Measurements from ENCODE around the gene TMEM17.

Gene TMEM17

DNA sequence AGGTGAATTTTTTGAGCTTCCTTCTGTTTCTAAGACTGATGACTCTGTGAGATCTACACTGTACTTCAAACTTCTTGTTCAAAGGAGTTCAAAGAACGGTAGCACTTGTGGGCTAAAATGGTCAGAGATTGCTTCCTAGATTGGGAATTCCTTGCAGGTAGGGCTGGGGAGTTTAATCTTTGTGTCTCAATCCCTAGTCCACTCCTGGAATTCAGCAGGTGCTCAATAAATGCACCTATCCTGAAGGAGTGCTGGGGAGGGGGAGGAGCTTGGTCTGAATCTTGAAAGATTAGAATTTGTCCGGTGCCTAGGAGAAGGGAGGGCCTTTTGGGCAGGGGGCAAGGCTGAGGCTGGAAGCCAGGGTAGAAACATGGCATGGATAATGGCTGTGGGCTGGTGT lies 34.6 kb downstream of the TMEM17 start:
- no peaks in the 10 kb centered on the region for H3K27me3 ChIP-seq (replicated peaks)
- no peak for TF ChIP-seq CTCF (IDR thresholded peaks at IDR 0.05; ENCODE audit: low read depth, low read length, missing control alignments)
- H3K27ac ChIP-seq: no peak overlapping the region
- in situ Hi-C loops (cut with HindIII; ENCODE audit: low pct_ligation_motif_present, low sequenced_read_pairs): no loop called here
- no peaks in the 10 kb centered on the region for H3K36me3 ChIP-seq (replicated peaks)
- no peak overlapping the region for H3K4me3 ChIP-seq (ENCODE audit: low read depth, low read length)
- DNase-seq: no peak

DNA sequence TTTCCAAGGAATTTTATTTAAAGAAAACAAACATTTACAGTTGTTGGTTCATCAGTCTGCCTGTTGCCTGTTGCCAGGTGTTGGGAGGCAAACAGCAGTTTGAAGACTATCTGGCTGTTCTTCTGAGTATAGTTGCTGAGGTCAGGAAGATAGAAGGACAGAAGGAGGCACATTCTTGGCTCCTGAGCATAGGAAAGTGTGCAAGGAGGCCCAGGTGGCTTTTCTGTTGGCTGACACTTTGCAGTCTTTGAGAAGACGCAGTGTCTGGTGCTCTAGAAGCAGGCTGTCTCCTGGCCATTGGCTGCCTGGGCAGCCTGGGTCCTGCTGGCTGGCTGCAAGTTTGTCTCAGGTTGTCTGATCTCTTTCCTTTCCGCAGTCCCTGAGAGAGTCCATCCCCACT lies 36.4 kb downstream of the TMEM17 start:
- no peak for DNase-seq
- Histone ChIP-seq H3K27me3 (replicated peaks) (no peaks in the 10 kb centered on the region), H3K27ac (no peak overlapping the region), H3K36me3 (replicated peaks) (no peaks in the 10 kb centered on the region), H3K4me3 (ENCODE audit: low read depth, low read length) (no peak overlapping the region)
- no peak for TF ChIP-seq CTCF (IDR thresholded peaks at IDR 0.05; ENCODE audit: low read depth, low read length, missing control alignments)
- in situ Hi-C loops (cut with HindIII; ENCODE audit: low pct_ligation_motif_present, low sequenced_read_pairs): no loop called here

GRCh38 chr2:62469114-62469513 lies 36.9 kb downstream of the TMEM17 start:
- in situ Hi-C loops (cut with HindIII; ENCODE audit: low pct_ligation_motif_present, low sequenced_read_pairs): no loop called here
- TF ChIP-seq CTCF (IDR thresholded peaks at IDR 0.05; ENCODE audit: low read depth, low read length, missing control alignments): no peak
- Histone ChIP-seq H3K27ac (no peak overlapping the region), H3K27me3 (replicated peaks) (no peaks in the 10 kb centered on the region), H3K36me3 (replicated peaks) (no peaks in the 10 kb centered on the region), H3K4me3 (ENCODE audit: low read depth, low read length) (no peak overlapping the region)
- no peak for DNase-seq

DNA sequence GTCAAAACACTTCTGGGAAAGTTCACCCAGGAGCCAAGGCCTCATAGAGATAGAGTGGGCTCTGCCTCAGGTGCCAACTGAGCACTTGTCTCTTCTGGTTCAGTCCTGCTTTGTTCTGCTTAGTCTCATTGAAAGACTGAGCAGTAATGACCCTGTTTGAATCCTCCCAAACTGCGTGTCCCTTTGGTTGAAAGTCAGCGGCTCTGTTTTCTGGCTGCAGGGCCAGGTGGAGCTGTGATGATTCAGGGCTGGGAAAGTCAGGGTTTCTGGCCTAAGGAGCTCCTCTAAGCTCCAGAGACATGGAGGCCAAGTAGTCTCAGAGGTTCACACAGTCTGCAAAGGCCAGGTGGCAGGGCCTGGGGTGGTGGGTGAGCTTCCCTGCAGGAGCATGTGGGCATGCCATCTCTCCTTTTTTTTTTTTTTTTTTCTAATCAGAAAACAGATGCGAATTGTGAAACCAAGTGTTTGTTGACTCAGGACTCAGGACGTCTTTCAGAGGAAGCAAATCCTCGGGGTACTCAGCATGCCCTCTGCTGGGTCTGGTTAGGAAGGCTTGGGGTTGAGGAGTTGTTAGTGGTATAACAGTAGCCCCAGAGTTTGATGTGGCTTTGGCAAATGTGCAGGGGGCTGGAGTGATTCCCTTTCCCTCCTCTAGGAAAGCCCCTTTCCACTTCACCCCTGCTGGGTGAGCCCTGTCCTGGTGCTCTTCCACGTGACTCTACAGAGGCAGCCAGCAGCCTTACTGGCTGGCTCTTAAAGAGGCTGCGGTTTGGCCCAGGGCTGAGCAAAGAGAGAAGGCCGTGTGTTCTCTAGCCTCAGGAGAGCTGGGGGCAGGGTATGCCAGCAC lies 38.3 kb downstream of the TMEM17 start:
- H3K27ac ChIP-seq: no peak overlapping the region
- no peak for DNase-seq
- H3K4me3 ChIP-seq (ENCODE audit: low read depth, low read length): no peak overlapping the region
- in situ Hi-C loops (cut with HindIII; ENCODE audit: low pct_ligation_motif_present, low sequenced_read_pairs): no loop called here
- no peaks in the 10 kb centered on the region for H3K27me3 ChIP-seq (replicated peaks)
- TF ChIP-seq CTCF (IDR thresholded peaks at IDR 0.05; ENCODE audit: low read depth, low read length, missing control alignments): peak; percentile 4
- no peaks in the 10 kb centered on the region for H3K36me3 ChIP-seq (replicated peaks)

GRCh38 chr2:62467100-62467474 lies 38.9 kb downstream of the TMEM17 start:
- no peaks in the 10 kb centered on the region for H3K36me3 ChIP-seq (replicated peaks)
- H3K4me3 ChIP-seq (ENCODE audit: low read depth, low read length): no peak overlapping the region
- TF ChIP-seq CTCF (IDR thresholded peaks at IDR 0.05; ENCODE audit: low read depth, low read length, missing control alignments): no peak
- no peak for DNase-seq
- in situ Hi-C loops (cut with HindIII; ENCODE audit: low pct_ligation_motif_present, low sequenced_read_pairs): no loop called here
- H3K27ac ChIP-seq: no peak overlapping the region
- no peaks in the 10 kb centered on the region for H3K27me3 ChIP-seq (replicated peaks)

GRCh38 chr2:62466503-62466854 lies 39.5 kb downstream of the TMEM17 start:
- Histone ChIP-seq H3K27ac (no peak overlapping the region), H3K36me3 (replicated peaks) (no peaks in the 10 kb centered on the region), H3K27me3 (replicated peaks) (no peaks in the 10 kb centered on the region), H3K4me3 (ENCODE audit: low read depth, low read length) (no peak overlapping the region)
- in situ Hi-C loops (cut with HindIII; ENCODE audit: low pct_ligation_motif_present, low sequenced_read_pairs): no loop called here
- TF ChIP-seq CTCF (IDR thresholded peaks at IDR 0.05; ENCODE audit: low read depth, low read length, missing control alignments): no peak
- DNase-seq: no peak

All from brain microvascular endothelial cell (primary cell).